ENCODE data around the gene HCFC1R1.

The HCFC1R1 gene

DNA sequence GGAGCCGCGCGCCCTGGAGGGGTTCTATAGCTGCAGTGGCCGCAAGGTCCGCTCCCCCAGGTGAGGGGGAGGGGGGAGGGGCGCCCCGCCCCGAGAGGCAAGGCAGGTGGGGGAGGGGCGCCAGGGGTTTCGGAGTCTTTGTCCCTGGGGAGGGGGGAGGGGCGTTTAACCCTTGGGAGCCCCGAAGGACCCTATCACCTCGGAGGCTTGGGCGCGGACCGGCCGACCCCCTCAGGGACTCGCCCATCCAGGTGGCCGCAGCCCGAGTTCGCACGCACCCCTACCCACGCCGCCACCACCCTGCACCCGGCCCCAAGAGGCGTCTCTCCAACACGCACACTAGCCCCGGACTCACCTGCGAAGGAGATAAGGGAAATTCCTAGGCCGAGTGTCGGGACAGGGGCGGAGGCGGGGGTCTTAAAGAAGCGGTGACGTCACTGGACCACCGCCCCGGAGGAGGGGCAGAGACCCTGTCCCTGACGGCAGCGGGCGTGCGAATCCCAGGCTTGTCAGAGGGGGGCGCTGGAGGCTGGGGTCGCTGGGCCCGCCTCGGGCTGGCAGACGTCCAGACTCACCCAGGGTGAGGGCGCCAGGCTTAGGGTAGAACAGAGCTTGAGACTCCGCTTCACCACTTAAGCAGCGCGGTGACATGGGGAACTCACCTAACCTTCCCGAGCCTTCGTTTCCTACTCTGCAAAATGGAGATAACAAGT lies 5.8 kb downstream of the HCFC1R1 start, which contains the start of gene CLDN6:
Gene CLDN6 (minus strand): TSS at position 390 of the 713 bp plus-strand sequence. CDS start 2,162 bp downstream, outside the sequence.
- peak; percentile 18 for DNase-seq

DNA sequence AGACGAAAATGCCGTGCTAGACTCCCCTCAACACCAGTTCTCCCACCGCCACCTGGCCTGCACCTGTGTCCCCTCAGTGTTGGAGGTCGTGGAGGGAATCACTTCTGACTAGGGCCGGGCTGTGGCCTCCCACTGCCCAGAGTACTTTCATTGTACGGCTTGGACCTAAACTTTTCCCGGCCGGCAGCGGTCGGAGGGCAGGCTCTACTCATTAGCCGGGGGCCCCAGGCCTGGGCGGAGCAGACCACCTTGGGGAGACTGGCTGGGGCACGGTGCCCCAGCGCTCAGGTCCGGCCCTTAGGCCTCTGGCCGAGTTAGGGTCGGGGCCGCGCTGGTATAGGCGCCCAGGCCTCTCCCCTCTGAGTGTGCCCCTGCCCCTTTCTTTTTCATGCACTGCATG lies 6.4 kb downstream of the HCFC1R1 start:
- DNase-seq = no peak

DNA sequence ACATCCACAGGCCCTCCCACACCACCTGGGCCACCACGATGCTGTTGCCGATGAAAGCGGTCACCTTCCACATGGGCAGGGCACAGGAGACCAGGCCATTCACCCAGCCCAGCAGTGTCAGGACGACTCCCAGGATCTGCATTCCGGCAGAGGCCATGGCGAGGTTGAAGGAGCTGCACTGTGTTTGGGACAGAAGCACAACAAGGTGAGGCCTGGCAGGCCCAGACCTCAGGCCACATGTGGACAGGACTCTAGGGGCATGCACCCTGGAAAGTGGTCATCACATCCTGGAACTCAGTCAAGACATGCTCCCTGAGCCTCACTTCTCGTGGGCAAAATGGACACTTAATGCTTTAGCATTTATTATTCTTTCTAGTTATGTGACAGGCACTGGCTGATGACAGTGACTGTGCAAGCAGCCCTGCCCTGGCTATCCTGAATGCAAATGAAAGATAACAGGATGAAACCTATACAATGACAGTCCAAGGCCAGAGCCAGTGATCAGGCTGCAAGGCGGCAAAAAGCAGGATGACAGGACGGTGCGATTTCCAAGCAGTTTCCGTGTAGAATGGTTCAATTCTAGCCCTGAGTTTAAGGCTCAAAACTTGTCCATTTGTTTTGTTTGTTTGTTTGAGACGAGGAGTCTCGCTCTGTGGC lies 7.7 kb downstream of the HCFC1R1 start:
- no peak for DNase-seq

DNA sequence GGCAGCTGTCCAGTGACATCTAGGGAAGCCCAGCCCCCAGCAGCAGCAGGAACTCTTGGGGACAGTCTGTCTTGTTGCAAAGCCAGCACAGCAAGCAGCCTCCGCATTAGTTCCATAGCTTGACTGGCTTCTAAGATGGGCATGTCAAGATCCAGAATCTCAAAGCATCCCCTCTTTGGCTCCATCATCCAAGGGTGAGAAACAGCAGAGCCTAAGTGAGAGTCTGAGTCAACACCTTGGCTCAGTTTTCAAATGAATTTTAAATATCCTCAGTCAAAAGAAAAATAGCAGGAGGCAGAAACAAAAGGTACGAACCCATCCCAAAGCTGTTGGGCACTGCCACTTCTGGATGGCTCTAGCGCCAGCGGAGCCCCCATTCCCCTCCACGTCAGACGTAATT lies 8.8 kb downstream of the HCFC1R1 start:
- DNase-seq = no peak

DNA sequence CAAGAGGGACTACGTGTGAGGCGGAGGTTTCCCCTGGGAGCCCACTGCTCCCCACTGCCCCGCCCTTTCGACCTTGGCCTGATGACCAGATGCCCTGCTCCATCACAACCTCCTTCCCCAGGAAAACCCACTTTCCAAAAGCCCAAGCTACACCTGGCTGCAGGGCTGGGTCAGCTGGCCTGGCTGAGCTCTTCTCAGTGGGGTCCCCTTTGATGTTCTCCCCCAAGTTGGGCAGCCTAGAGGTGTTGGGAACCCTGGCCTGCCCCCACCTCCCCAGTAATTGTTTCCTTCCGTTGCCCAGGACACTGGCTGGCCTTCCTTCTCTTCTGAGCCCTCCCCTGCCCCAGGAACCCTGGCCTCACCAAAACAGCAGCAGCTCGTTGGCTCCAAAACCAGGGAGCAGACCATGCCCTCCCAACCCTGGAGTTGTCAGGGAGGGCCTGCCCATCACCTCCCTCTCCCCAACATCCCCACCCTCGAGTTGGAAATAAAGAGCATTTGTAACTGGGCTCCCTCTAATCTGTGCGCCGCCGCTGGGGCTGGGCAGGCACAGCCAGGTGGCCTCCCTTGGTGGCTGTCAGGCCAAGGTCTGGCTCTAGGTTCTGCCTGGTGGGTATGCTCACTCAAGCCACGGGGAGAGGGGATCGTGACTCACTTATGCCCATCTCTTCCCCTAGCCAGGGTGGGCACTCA lies 9.6 kb downstream of the HCFC1R1 start:
- no peak for DNase-seq

DNA sequence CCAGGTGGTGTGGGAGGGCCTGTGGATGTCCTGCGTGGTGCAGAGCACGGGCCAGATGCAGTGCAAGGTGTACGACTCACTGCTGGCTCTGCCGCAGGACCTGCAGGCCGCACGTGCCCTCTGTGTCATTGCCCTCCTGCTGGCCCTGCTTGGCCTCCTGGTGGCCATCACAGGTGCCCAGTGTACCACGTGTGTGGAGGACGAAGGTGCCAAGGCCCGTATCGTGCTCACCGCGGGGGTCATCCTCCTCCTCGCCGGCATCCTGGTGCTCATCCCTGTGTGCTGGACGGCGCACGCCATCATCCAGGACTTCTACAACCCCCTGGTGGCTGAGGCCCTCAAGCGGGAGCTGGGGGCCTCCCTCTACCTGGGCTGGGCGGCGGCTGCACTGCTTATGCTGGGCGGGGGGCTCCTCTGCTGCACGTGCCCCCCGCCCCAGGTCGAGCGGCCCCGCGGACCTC lies 10.2 kb downstream of the HCFC1R1 start:
- DNase-seq = no peak

DNA sequence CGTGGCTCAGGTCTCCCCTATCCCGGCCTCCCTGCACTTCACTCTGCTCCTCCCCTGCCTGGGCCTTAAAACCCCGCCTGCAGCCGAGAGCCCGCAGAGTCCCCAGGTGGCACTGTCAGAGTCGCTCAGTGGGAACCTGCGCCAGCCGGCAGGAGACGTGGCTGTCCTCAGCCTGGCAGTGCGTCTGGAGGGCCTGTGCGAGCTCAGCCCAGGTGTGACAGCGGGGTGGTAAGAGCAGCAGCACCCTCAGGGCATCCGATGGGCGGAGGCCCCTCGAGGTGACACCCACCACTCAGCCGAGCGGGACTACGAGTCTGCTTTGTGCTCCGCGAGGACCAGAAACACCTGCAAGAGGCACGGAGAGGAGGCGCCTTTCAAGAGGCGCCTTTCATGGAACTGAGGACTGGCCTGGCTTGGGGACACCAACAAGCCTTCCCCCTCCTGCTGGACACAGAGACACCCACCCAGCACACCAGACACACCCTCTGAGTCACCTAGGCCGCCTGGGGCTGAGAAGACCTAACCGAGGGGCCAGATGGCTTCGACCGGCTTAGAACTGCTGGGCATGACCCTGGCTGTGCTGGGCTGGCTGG lies 10.8 kb downstream of the HCFC1R1 start, which contains the start of gene CLDN9:
Gene CLDN9 (plus strand): TSS at position 96 of the 593 bp plus-strand sequence. CDS start 440 bp downstream, at position 536.
- no peak for DNase-seq

DNA sequence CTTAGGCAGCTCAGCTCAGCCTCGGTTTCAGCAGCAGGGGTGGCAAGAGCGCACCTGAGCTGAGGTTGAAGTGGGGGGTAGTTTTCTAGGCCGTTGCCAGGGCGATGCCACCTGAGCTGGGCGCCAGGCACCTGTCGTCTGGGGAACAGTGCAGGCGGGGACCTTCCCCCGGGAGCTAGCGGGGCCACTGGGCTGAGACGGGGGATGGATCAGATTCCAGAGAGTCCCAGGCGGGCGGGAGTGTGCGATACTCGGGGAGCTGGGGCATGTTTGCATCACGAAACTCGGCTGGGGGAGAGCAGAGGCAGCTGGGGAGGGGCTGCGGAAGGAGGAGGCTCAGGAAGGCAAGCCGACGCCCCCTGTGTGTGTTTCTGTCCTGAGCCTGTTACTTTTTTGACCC lies 11.5 kb downstream of the HCFC1R1 start:
- no peak for DNase-seq

DNA sequence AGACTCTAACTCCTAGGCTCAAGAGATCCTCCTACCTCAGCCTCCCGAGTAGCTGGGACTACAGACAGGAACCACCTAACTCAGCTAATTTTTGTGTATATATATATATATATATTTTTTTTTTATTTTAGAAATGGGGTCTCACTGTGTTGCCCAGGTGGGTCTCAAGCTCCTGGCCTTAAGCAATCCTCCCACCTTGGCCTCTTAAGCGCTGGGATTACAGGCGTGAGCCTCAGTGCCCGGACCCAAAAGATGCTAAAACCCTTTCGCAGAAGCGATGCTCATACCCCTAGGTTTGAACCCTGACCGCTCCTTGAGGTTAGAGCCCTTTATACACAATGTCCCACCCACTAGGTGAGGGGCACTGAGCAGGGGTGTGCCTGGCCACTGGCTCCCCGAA lies 13.2 kb downstream of the HCFC1R1 start:
- no peak for DNase-seq

DNA sequence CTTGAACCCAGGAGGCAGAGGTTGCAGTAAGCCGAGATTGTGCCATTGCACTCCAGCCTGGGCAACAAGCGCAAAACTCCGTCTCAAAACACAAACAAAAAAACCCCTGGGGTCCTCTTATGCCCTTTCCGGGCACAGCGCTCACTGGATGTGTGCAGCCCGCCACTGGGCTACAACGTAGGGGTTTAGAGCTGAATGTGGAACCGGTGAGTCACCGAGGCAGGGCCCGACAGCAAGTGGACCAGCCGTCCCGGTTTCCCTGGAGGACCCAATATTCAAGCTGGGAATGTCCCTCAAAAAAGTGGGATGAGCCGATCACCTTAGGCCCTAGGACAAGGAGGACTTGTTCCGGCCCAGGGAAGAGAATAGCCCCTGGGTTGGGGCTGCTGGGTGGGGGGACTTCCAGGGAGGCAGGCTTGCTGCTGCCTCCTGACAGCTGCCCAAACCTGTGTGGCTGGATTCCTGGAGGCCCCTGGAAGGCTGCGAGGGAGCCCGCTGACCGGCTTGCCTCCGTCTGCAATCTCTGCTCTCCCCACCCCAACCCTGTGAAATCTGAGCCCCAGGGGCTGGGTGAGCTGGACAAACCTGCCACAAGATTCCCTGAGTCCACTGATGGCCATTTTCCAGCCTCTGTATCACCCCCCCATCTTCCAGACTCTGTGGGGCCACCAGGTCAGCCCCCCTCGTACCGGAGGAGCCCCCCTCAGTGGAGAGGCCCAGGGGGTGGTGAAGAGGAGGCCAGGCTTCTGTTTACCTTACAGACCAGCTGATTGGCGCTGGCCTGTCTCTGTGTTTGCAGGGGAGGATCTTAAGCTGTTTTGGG lies 14.0 kb downstream of the HCFC1R1 start:
- no peak for DNase-seq

DNA sequence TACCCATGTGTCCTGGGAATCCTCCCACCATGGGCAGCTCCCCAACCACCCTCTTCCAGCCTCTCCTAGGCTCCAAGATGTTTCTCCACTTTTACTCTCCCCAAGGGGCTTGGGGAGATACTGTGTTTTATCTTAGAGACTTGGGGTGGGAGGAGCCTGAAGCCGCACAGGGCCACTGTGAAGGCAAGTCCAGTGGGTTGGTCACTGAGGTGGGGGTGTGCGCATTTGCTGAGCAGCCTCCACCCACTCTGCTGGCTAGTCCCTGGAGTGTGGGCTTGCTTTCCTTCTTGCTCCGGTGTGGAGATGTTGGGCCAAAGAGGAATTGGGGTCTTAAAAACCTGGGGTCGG lies 15.1 kb downstream of the HCFC1R1 start:
- no peak for DNase-seq

DNA sequence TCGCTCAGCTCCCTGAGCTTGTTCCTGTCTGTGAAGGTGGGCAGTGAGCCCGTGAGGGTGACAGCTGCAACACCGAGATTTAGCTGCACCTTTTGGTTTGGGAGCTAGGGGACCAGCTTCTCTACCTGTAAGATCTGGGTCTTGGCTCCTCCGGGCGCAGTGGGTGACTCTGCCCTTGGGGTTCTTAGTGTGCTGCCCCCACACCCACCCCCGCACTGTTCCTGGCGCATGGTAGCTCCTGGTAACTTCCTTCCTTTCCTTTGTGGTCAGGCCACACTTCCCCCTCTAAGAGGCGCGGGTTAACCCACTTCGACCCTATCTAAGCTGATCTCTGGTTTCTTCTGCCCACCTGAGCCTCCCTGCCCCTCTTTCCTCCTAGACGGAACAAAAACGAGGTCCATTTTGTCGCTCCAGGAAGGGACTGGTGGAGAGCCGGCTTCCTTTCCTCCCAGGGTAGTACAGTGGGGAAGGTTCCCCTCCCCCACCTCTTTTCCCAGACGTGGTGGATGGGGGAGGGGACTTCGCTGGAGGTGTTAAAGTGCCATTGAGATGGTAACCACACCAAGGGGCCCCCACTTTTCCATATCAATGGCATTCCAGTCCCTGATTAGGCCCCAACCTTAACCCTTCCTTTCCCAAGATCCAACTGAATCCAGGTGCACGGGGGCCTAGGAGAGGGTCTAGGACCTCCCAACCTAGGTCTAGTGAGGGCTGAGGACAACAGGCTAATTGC lies 15.6 kb downstream of the HCFC1R1 start:
- DNase-seq = peak; percentile 26

DNA sequence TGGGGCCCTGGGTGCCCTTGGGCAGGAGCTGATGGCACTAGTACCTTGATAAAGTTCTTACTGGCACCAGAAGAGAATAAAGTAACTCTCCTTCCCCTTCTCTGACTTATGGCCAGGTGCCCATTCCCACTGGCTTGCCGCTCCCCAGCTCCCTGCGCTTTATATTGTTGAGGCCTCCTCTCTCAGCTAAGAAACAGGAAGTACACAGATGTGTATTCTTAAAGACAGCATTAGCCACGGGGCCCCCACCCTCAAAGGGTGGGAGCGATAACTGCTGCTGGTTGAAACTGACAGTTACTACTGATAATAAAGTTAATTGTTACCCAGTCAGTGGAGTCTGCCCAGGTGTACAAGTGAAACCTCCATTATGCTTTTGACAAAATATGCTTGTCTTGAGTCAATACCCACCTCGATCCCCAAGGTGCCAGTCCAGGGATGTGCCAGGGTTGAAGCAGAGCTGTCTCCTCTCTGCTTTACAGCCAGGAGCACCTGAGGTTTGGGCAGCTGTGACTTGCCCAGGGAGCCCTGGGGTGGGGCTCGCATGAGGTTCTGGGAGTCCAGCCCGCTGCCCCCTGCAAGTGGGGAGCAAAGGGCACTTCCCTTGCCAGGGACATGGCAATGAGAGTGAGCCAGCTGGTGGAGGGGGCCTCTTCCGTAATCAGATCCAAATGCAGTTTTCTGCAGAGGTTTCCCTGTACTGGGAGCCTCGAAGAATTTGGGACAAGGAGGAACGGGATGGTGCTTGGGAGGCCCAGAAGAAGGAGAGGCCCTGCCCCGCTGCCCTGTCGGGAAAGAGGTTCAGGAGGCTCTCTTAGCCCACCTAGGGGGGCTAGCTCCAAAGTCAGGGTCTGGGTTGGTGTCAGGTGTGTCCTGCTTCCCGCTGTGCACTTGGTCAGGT lies 16.4 kb downstream of the HCFC1R1 start:
- DNase-seq = no peak

DNA sequence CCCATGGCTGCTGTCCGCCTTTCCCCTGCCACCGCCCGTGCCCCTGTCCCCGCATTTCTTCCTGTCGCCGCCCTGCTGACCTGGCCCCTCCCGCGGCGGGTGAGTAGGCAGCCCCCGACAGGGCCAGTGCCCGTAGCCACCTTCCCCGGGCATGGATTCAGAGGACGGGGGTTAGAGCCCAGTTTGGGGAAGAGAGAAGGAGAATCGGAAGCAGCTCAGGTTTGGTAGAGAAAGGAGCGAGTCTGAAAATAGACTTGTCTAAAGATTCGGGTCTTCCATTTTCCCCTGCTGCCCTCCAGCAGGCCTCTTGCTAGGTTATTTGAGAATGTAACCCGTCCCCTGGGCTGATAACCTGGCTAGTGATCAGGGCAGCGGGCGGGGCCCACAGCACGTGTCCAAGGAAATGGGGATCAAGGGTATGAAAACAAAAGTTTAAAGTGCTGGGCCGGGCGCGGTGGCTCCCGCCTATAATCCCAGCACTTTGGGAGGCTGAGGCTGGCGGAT lies 18.9 kb downstream of the HCFC1R1 start:
- no peak for DNase-seq

DNA sequence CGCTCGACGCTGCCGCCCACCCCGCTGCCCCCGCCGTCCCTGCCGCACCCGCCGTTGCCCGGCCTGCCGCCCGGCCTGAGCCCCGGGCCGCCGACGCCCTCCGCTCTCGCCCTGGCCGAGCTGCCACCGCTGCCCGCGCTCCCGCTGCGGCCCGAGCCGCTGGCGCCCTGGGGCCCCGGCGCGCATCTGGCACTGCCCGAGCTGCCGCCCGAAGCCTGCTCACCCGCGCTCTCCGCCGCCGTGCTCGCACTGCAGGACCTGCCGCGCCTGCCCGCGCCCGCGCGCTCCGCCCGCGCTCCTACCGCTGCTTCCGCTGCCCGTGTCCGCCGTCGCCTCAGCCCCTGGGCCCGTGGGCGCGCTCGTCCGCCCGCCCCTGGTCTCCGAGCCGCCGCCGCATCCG lies 19.4 kb downstream of the HCFC1R1 start:
- DNase-seq = no peak

DNA sequence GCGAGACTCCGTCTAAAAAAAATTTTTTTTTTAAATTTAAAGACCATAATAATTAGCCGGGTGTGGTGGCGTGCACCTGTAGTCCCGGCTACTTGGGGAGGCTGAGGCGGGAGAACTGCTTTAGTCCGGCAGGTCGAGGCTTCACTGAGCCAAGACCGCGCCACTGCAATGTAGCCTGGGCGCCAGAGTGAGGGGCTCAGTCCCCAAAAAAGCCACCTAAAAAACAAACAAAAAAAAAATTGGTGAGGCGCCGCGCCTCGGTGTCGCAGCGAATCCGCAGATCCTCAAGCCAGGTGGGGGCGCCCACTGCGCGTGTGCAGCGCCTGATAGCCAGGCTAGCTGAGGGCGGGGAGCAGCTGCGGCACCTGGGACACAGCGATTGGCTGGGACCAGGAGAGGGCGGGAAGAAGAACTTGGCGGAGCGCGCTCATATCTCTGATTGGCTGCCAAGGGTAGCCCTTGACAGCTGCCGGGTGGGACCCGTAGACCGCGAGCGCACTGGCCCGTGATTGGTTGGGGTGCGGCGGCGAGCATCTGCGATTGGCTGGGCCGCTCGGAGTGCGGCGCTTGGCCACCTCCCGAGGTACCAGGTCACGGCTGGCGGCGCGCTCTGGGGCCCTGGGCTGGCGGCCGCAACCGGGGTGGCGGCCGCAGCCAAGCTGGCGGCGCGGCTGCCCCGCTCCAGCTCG lies 20.0 kb downstream of the HCFC1R1 start:
- DNase-seq = peak; percentile 98

DNA sequence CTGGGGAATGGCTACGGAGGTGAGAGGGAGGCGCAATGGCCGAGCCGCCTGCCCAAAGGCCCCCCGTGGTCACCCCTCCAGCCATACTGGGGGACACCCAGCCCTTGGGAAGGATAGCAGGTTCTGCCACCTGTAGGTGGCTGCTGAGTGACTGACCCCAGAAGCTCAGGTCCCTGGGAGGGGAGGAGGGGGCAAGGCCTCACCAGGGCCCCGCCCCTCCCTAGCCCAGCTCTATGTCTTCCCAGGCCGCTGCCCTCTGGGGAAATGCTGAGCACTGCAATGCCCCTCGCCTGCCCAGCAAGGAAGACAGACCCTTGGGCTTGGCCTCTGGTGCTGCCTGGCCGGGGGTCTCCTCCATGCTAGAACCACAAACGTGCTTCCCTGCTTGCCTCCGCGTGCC lies 22.4 kb downstream of the HCFC1R1 start:
- DNase-seq = no peak

DNA sequence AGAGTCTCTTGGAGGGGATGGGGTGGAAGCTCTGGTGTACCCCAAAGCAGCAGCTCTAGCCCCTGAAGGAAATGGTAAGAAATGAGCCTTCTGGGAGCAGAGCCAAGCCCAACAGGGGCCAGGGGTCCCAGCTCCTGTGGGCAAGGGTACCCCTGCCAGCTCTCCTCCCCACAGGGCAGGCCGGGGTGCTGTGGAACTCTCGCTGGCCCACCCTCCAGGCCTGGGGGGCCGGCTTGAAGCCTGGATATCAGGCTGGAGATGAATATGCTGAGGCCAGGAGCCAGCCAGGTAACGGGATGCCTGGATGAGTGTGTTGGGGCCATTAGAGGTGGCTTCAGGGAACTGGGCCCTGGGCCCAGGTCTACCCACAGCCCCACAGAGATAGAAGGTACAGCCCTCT lies 23.2 kb downstream of the HCFC1R1 start:
- no peak for DNase-seq

DNA sequence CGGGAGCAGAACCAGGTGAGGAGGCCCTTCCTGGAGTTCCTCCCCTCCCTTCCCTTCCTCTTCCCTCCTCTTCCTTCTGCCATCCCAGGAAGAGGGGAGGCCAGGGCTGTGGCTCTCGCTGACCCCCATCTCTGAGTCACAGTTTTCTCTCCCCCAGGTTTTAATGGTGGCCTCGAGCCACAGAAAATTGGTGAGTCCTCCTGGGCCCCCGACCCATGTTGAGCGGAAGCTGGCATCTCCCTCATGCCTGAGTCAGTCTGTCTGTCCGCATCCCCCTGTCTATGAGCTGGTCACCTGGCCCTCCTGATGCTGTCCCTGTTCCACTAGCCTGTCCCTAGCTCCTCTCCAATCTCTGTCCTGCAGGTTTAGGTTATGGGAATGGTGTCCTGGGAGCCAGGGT lies 23.8 kb downstream of the HCFC1R1 start:
- DNase-seq = no peak

DNA sequence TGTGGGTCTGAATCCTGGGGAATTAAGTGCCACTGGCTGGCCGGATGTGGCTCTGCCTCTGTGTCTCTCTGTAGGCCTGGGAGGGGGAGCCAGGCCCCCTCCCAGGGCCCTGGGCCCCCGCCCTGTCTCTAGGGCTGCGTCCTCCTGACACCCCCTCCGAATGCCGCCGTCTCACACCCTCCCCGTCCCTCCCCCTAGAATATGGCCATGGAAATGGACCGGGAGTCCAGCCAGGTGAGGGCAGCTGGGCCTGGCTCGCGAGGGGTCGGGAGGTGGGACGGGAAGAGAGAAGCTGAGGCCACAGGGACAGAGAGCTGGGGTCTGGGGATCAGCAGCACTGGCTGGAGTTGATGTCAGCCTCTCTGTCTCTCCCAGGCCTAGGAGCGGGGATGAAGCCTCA lies 27.4 kb downstream of the HCFC1R1 start:
- no peak for DNase-seq

Measured in activated naive CD4-positive, alpha-beta T cell treated with Interleukin-2 at 50 U/mL for 16 hours (primary cell).